K562 (cell line): Measurements from ENCODE around the gene ADGRE3. TPM values are rescaled to one million over a fixed set of nuclear protein-coding genes. Genes with fewer than 3 reads are reported as not detected.
A peak's percentile ranks its signal among the peaks of the same experiment; 100 is the strongest.

Source experiments
- ATAC-seq: fragments of 200-7000 bp; cut with Tn5 transposase; 3 replicates; pipeline ENCODE4 v1.9.1; 2020; ENCODE audit warnings: moderate library complexity
- BruUV-seq: library from RNA; stranded (reverse); fragments of 400-500 nt; replicated peaks from 2 replicates; lab custom pipeline; 2021; lab: Mats Ljungman, UMichigan
- CTCF ChIA-PET: fragments of 300-600 bp; formaldehyde crosslinking; extraction: SDS; loops from one replicate; lab custom pipeline; 2021; ENCODE audit warnings: low intra/inter-chr PET ratio; lab: Yijun Ruan, JAX
- POLR2A ChIA-PET: fragments of 300-600, 350-650 bp; sonication (Branson Sonifier 250); formaldehyde crosslinking; extraction: SDS; loops from one replicate; lab custom pipeline; 2021; ENCODE audit warnings: antibody characterized with exemption, inconsistent platforms; lab: Yijun Ruan, JAX
- DNase-seq, 4 experiments: peaks; one replicate each; pipeline versions ENCODE4 v3.0.0 to v3.0.0-alpha.2; 2011 to 2018; ENCODE audit warnings: low spot score in 3 of 4, mixed read lengths in 3 of 4; ENCODE audit errors: extremely low read depth in 1 of 4
- FAIRE-seq: peaks from 2 replicates; lab custom pipeline; 2011; peaks lifted over from hg19 to GRCh38; lab: Jason Lieb, UNC
- H2AFZ ChIP-seq: 2 replicates; pipeline ENCODE4 v1.6.0; 2011; ENCODE audit warnings: low read depth, low read length, control low read depth, inconsistent platforms
- H3K27ac ChIP-seq: fragments of 200-600 bp; 3 replicates; pipeline ENCODE4 v1.8.0; 2011; ENCODE audit warnings: low read depth, mild to moderate bottlenecking, control low read depth, inconsistent platforms, low read length, moderate library complexity, mixed read lengths; ENCODE audit errors: extremely low read depth
- H3K27me3 ChIP-seq, 2 experiments: fragments of 300-600 bp in 1 of 2; 2 replicates in 1 of 2; 3 replicates in 1 of 2; pipeline versions ENCODE4 v1.6.0 to v1.8.0; 2011; ENCODE audit warnings: inconsistent platforms in 2 of 2, low read length in 2 of 2, mild to moderate bottlenecking in 1 of 2, mixed read lengths in 1 of 2, moderate library complexity in 1 of 2; ENCODE audit not compliant: control insufficient read depth in 2 of 2, insufficient read depth in 2 of 2
- H3K36me3 ChIP-seq: fragments of 300-600 bp; 3 replicates; pipeline ENCODE4 v1.8.0; 2011; ENCODE audit warnings: mild to moderate bottlenecking, low read length, inconsistent platforms; ENCODE audit not compliant: control insufficient read depth, insufficient read depth
- H3K4me1 ChIP-seq, 2 experiments: fragments of 200-600 bp in 1 of 2; replicated peaks in 1 of 2; 2 replicates in 1 of 2; 3 replicates in 1 of 2; pipeline versions ENCODE4 v1.5.1 to v1.8.0; 2011; ENCODE audit warnings: inconsistent platforms in 2 of 2, low read length in 2 of 2, mild to moderate bottlenecking in 1 of 2, mixed read lengths in 1 of 2, moderate library complexity in 1 of 2; ENCODE audit not compliant: control insufficient read depth in 2 of 2, insufficient read depth in 2 of 2
- H3K4me2 ChIP-seq: 2 replicates; pipeline ENCODE4 v1.6.1; 2011; ENCODE audit warnings: low read length, control low read depth, inconsistent platforms, mixed read lengths; ENCODE audit not compliant: insufficient read depth
- H3K4me3 ChIP-seq: fragments of 200-600 bp; sonication (generic), shearing (Covaris generic); 2 replicates; pipeline ENCODE4 v1.5.1; 2016; ENCODE audit warnings: control low read depth, inconsistent platforms
- H3K79me2 ChIP-seq: fragments of 200-600 bp; 3 replicates; pipeline ENCODE4 v1.8.0; 2011; ENCODE audit warnings: low read length, inconsistent platforms; ENCODE audit not compliant: control insufficient read depth, insufficient read depth
- H3K9ac ChIP-seq, 2 experiments: 2 replicates each; pipeline versions ENCODE4 v1.6.0 to v1.6.1; 2011; ENCODE audit warnings: low read depth in 2 of 2, low read length in 2 of 2, control low read depth in 1 of 2, inconsistent platforms in 1 of 2, mild to moderate bottlenecking in 1 of 2, mixed read lengths in 1 of 2; ENCODE audit not compliant: insufficient read depth in 1 of 2
- H3K9me1 ChIP-seq: one replicate; pipeline ENCODE4 v1.6.0; 2011; ENCODE audit warnings: inconsistent platforms, mild to moderate bottlenecking, low read length, moderate library complexity; ENCODE audit not compliant: control insufficient read depth, insufficient read depth
- H3K9me3 ChIP-seq: replicated peaks from 2 replicates; pipeline ENCODE4 v1.5.1; 2011; ENCODE audit warnings: low read depth, low read length, inconsistent platforms; ENCODE audit not compliant: control insufficient read depth, insufficient read depth
- H4K20me1 ChIP-seq: replicated peaks from 2 replicates; pipeline ENCODE4 v1.6.1; 2011; ENCODE audit warnings: low read length, inconsistent platforms, mixed read lengths; ENCODE audit not compliant: control insufficient read depth, insufficient read depth
- ATF3 ChIP-seq, 2 experiments: fragments of 450-650 bp in 1 of 2; sonication (generic) in 1 of 2; formaldehyde crosslinking in 1 of 2; IDR thresholded peaks in 1 of 2; conservative IDR thresholded peaks in 1 of 2; 2 replicates each; pipeline versions ENCODE4 v1.6.1 to v1.8.1; 2016 to 2023; ENCODE audit warnings: mild to moderate bottlenecking in 2 of 2, moderate library complexity in 2 of 2, inconsistent platforms in 1 of 2, missing genetic modification reagents in 1 of 2
- CEBPG ChIP-seq, 3 experiments: fragments of 200-800 bp in 1 of 3; sonication (Bioruptor generic) in 1 of 3; sonication (generic) in 1 of 3; formaldehyde crosslinking in 1 of 3; IDR thresholded peaks in 2 of 3; conservative IDR thresholded peaks in 1 of 3; 2 replicates each; pipeline versions ENCODE4 v1.6.1 to v1.8.0; 2016 to 2022; ENCODE audit warnings: missing compliant biosample characterization in 2 of 3, missing genetic modification characterization in 2 of 3, mild to moderate bottlenecking in 1 of 3, missing genetic modification reagents in 1 of 3
- FOXO4 ChIP-seq: fragments of 450-650 bp; formaldehyde crosslinking; IDR thresholded peaks from 2 replicates; pipeline ENCODE4 v1.4.0; 2020; ENCODE audit warnings: mild to moderate bottlenecking, moderate library complexity
- HDAC1 ChIP-seq, 2 experiments: fragments of 450-650 bp; IDR thresholded peaks; 2 replicates each; pipeline ENCODE4 v1.6.1; 2016 to 2017; ENCODE audit warnings: inconsistent platforms in 1 of 2, mild to moderate bottlenecking in 1 of 2, moderate library complexity in 1 of 2
- IRF9 ChIP-seq: fragments of 450-650 bp; IDR thresholded peaks from 2 replicates; pipeline ENCODE4 v1.6.1; 2016; ENCODE audit warnings: missing biosample characterization, missing genetic modification characterization
- NKRF ChIP-seq: fragments of 450-650 bp; IDR thresholded peaks from 2 replicates; pipeline ENCODE4 v1.6.1; 2016; ENCODE audit warnings: borderline replicate concordance
- SPI1 ChIP-seq: IDR thresholded peaks from 2 replicates; pipeline ENCODE4 v1.6.1; 2011; ENCODE audit warnings: low read depth, low read length, control low read depth, borderline replicate concordance
- WGBS: fragments of 100-300 bp; shearing (Covaris generic); methylation state at CpG from one replicate; pipeline ENCODE4 v1.1.6; 2016; ENCODE audit warnings: low coverage, mixed read lengths; ENCODE audit not compliant: insufficient coverage; ENCODE audit errors: missing lambda C conversion rate; 5-methylcytosine and 5-hydroxymethylcytosine counted together
- in situ Hi-C: fragments of 300-500 bp; cut with MboI; formaldehyde crosslinking; loops from 4 replicates; pipeline ENCODE4 v1.15.0; 2018; ENCODE audit warnings: inconsistent platforms, mixed read lengths
- intact Hi-C: fragments of 100-400 bp; cut with micrococcal nuclease; formaldehyde crosslinking; loops from 2 replicates; pipeline ENCODE4 v1.14.2; 2022
- polyA plus RNA-seq, 8 experiments: library from polyadenylated mRNA; depleted of rRNA in 4 of 8; stranded (reverse) in 5 of 8; unstranded in 3 of 8; fragments of >200 nt; fragmentation: Nextera tagmentation in 2 of 8; fragmentation: Illumina TruSeq in 1 of 8; extraction: Ambion mirVana in 2 of 8; extraction: Trizol in 1 of 8; gene quantifications; 2 replicates each; pipeline versions ENCODE4 v1.2.1 to v1.2.3, GENCODE V29; 2011 to 2014; ENCODE audit warnings: inconsistent platforms in 1 of 8, missing spikeins in 1 of 8
- total RNA-seq, 7 experiments: library from RNA; depleted of rRNA in 6 of 7; stranded (reverse); fragments of >200 nt in 6 of 7; fragmentation: Illumina TruSeq in 2 of 7; extraction: Trizol in 2 of 7; gene quantifications; 2 replicates each; pipeline versions ENCODE4 v1.2.1 to v1.2.3, GENCODE V29; 2011 to 2021; ENCODE audit warnings: low replicate concordance in 1 of 7
- TF ChIP-seq, protein P1 (sequence below): fragments of 250-450 bp; sonication (Bioruptor Pico); IDR thresholded peaks from 2 replicates; pipeline ENCODE4 v1.8.0; 2021; ENCODE audit warnings: borderline replicate concordance, mild to moderate bottlenecking, moderate library complexity; ENCODE audit not compliant: poor library complexity, severe bottlenecking

ADGRE3 gene
- total and polyA plus RNA-seq, 9 of the 15 experiments (the other 6 are each of a cell fraction or from before 2014, with no cell fraction given) = not detected

DNA sequence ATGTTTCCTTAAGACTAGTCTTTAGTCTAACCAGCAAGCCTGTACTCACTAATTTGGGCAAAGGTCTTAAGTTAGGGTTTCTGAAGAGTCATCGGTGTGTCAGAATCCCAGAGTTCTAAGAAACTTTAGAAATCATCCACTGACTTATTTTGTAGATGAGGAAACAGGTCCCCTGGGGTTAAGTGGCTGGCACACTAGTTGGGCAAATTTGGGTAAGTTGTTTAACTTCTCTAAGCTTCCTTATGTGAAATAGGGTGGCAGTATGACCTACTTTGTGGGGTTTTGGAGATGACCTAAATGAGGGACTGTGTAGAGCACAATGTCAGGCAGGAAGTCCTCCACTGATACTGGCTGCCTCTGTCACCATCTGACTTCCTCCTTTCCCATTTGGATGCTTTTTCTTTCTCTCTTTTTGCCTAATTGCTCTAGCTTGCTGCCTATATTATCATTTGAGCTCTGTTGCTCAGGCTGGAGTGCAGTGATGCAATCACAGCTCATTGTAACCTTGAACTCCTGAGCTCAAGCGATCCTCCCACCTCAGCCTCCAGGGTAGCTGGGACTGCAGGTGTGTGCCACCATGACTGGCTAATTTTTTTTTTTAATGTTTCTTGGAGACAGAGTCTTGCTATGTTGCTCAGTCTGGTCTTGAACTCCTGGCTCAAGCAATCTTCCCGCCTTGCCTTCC, 2.3 kb downstream of the ADGRE3 start:
- TF ChIP-seq CEBPG (CRISPR knock-in tag; IDR thresholded peaks at IDR 0.05) (no peak; the same call in 1 of the 2 replicates), CEBPG (tag; conservative IDR thresholded peaks at IDR 0.05 in 1 of 2, IDR thresholded peaks at IDR 0.05 in 1 of 2) (peak in 1 of 2 experiments; percentile 38; a peak in 1 of 4 replicates), IRF9 (tag) (0 out of 2 replicates have a peak, but pooled peaks have one; percentile 10), SPI1 (peak; percentile 35; the same call in 1 of the 2 replicates), FOXO4 (CRISPR knock-in tag) (no peak), ATF3 (IDR thresholded peaks at IDR 0.05) (peak; percentile 56; the same call in 1 of the 2 replicates), ATF3 (CRISPR knock-in tag; conservative IDR thresholded peaks at IDR 0.05) (no peak), NKRF (no peak), HDAC1 (IDR thresholded peaks at IDR 0.05) (no peak)
- TF ChIP-seq, protein P1, sequence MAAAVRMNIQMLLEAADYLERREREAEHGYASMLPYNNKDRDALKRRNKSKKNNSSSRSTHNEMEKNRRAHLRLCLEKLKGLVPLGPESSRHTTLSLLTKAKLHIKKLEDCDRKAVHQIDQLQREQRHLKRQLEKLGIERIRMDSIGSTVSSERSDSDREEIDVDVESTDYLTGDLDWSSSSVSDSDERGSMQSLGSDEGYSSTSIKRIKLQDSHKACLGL (CRISPR knock-in tag) = no peak
- intact Hi-C loops (no loop called here), in situ Hi-C loops (no loop called here)
- Histone ChIP-seq H4K20me1 (no peaks in the 10 kb centered on the region), H3K9me1 (no peaks in the 10 kb centered on the region), H3K79me2 (no peaks in the 10 kb centered on the region), H3K4me2 (no peak overlapping the region), H3K9ac (no peak overlapping the region), H2AFZ (no peak overlapping the region), H3K36me3 (no peaks in the 10 kb centered on the region), H3K27ac (no peak overlapping the region), H3K9me3 (no peaks in the 10 kb centered on the region), H3K4me1 (peaks cover 0 to 3% of the 10 kb centered on the region in 2 experiments; a peak in 1 of 5 replicates), H3K4me3 (no peak overlapping the region), H3K27me3 (peaks cover 14 to 24% of the 10 kb centered on the region in 2 experiments; a peak in 4 of 5 replicates)
- ChIA-PET POLR2A (interaction anchor here (2.6 kb wide), 1 partner anchor 13 kb away, joined by 9 read pairs; no protein-coding TSS in a partner anchor), CTCF (no interaction called here)
- no peak for FAIRE-seq
- ATAC-seq = no peak
- 0% methylated on average over 3 of the region's 3 CpGs for WGBS
- no TSS peak for BruUV-seq
- DNase-seq = no peak
